Endothelial cell (in vitro differentiated cells): ENCODE results near the gene MDK. TPM values are rescaled to one million over a fixed set of nuclear protein-coding genes. Genes with fewer than 3 reads are reported as not detected.

ENCODE experiments used
- DNase-seq: peaks from one replicate; pipeline ENCODE4 v3.0.0; 2021; ENCODE audit warnings: low spot score
- H3K27ac Mint-ChIP-seq: one replicate; pipeline ENCODE4 v1.8.0; 2021; ENCODE audit warnings: mixed read lengths, inconsistent platforms; ENCODE audit not compliant: unreplicated experiment
- H3K27me3 Mint-ChIP-seq: one replicate; pipeline ENCODE4 v1.8.0; 2021; ENCODE audit warnings: mild to moderate bottlenecking, moderate library complexity, mixed read lengths, inconsistent platforms; ENCODE audit not compliant: unreplicated experiment
- H3K36me3 Mint-ChIP-seq: one replicate; pipeline ENCODE4 v1.8.0; 2021; ENCODE audit warnings: mild to moderate bottlenecking, low read depth, mixed read lengths, inconsistent platforms; ENCODE audit not compliant: unreplicated experiment
- H3K4me1 Mint-ChIP-seq: one replicate; pipeline ENCODE4 v1.8.0; 2021; ENCODE audit warnings: mild to moderate bottlenecking, mixed read lengths, inconsistent platforms; ENCODE audit not compliant: unreplicated experiment
- H3K4me3 Mint-ChIP-seq: one replicate; pipeline ENCODE4 v1.8.0; 2021; ENCODE audit warnings: mild to moderate bottlenecking, mixed read lengths, inconsistent platforms; ENCODE audit not compliant: unreplicated experiment
- H3K9me3 Mint-ChIP-seq: one replicate; pipeline ENCODE4 v1.8.0; 2021; ENCODE audit warnings: mixed read lengths, inconsistent platforms; ENCODE audit not compliant: unreplicated experiment
- total RNA-seq: library from RNA; stranded (reverse); fragmentation: NEBNext Ultra II Directional; extraction: Animal tissue kit (Norgen Biotek cat#: 25700); gene quantifications from one replicate; pipeline ENCODE4 v1.2.1, GENCODE V29; 2021; ENCODE audit not compliant: unreplicated experiment
- TF ChIP-seq, protein P1 (sequence below): fragments of 200-600 bp; sonication (generic); IDR thresholded peaks from one replicate; pipeline ENCODE4 v1.5.0; 2021; ENCODE audit warnings: antibody characterized with exemption; ENCODE audit not compliant: unreplicated experiment

The MDK gene
- total RNA-seq, 1 donor from 2014 or later: 553 TPM

DNA sequence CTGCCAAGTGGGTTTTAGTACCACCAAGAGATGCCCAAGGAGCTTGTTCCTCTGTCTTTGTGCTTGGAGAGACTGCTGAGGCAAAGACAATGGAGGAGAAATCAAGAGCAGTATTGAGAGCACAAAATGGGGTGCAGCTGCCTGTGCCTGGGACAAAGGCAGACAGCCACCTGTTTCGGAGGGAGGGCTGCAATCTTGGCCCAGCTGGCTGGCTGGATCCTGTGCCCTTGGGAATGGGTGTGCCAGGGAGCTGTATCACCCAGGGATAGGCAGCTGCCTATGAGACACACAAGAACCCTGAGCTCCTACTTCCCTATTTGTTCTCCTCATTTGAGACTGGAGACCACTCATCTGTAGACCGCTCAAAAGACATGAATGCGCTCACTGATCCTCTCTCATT is 33.4 kb downstream of the MDK start:
- TF ChIP-seq, protein P1, sequence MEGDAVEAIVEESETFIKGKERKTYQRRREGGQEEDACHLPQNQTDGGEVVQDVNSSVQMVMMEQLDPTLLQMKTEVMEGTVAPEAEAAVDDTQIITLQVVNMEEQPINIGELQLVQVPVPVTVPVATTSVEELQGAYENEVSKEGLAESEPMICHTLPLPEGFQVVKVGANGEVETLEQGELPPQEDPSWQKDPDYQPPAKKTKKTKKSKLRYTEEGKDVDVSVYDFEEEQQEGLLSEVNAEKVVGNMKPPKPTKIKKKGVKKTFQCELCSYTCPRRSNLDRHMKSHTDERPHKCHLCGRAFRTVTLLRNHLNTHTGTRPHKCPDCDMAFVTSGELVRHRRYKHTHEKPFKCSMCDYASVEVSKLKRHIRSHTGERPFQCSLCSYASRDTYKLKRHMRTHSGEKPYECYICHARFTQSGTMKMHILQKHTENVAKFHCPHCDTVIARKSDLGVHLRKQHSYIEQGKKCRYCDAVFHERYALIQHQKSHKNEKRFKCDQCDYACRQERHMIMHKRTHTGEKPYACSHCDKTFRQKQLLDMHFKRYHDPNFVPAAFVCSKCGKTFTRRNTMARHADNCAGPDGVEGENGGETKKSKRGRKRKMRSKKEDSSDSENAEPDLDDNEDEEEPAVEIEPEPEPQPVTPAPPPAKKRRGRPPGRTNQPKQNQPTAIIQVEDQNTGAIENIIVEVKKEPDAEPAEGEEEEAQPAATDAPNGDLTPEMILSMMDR: no peak
- no peak for DNase-seq
- peak overlapping the region; percentile 21 for H3K4me3 Mint-ChIP-seq
- peaks cover 5% of the 10 kb centered on the region for H3K27me3 Mint-ChIP-seq
- peaks cover 21% of the 10 kb centered on the region for H3K36me3 Mint-ChIP-seq
- peaks cover 8% of the 10 kb centered on the region for H3K4me1 Mint-ChIP-seq
- no peaks in the 10 kb centered on the region for H3K9me3 Mint-ChIP-seq
- H3K27ac Mint-ChIP-seq: no peak overlapping the region

DNA sequence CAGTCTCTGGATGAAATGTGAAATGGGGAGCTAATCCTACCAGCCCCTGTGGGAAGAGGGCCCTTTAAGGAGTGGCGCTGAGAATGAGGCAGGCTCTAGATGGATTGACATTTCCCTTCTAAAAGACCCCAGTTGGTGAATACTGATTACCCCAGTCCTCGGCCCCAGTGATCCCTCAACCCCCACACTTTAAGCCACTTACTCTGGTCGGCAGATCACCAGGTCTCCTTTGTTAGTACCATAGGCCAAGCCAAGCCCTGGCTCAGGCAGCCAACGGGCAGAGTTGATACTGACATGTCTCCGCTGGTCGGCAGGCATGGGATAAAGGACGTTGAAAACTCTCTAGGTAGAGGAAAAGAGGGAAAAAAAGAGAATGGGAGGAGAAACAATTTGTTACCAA is 36.2 kb downstream of the MDK start:
- peaks cover 26% of the 10 kb centered on the region for H3K36me3 Mint-ChIP-seq
- H3K27ac Mint-ChIP-seq: peak overlapping the region; percentile 27
- no peak overlapping the region for H3K4me3 Mint-ChIP-seq
- no peaks in the 10 kb centered on the region for H3K9me3 Mint-ChIP-seq
- TF ChIP-seq, protein P1: no peak
- peaks cover 8% of the 10 kb centered on the region for H3K4me1 Mint-ChIP-seq
- no peak for DNase-seq
- no peaks in the 10 kb centered on the region for H3K27me3 Mint-ChIP-seq

DNA sequence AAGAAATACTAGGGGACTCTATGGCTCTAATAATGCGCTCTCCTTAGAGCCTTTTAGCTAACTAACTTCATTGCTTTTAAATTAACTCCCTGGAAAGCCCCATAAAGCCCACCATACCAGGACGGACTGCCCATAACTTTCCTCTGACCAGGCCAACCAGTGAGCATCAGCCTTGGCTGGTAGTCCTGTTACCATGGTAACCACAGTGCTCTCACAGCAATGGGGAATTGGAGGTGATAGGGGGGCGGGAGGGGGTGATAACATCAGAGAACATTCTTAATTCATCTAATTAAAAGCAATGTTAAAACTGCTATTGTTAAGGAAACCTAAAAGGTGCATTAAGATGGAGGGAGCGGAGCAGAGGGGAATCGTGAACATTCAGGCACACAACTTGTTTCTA is 37.3 kb downstream of the MDK start:
- Mint-ChIP-seq H3K4me3 (peak overlapping the region; percentile 34), H3K36me3 (peaks cover 26% of the 10 kb centered on the region), H3K4me1 (peaks cover 8% of the 10 kb centered on the region), H3K9me3 (no peaks in the 10 kb centered on the region), H3K27me3 (no peaks in the 10 kb centered on the region), H3K27ac (peak overlapping the region; percentile 43)
- TF ChIP-seq, protein P1: no peak
- DNase-seq: no peak

- Mint-ChIP-seq H3K4me3 (no peak overlapping the region), H3K27me3 (peaks cover 2% of the 10 kb centered on the region), H3K4me1 (peaks cover 8% of the 10 kb centered on the region), H3K9me3 (no peaks in the 10 kb centered on the region), H3K27ac (no peak overlapping the region), H3K36me3 (peaks cover 10% of the 10 kb centered on the region)
- DNase-seq: no peak
- TF ChIP-seq, protein P1: no peak
These were observed 39.0 kb downstream of the MDK start for GRCh38 chr11:46420513-46420912.

GRCh38 chr11:46421257-46421880 is 39.9 kb downstream of the MDK start:
- H3K4me3 Mint-ChIP-seq: no peak overlapping the region
- TF ChIP-seq, protein P1: no peak

More at GRCh38 chr11:46421257-46421880, 39.9 kb downstream of the MDK start:
- H3K27me3 Mint-ChIP-seq: peaks cover 2% of the 10 kb centered on the region
- no peaks in the 10 kb centered on the region for H3K9me3 Mint-ChIP-seq
- peaks cover 8% of the 10 kb centered on the region for H3K4me1 Mint-ChIP-seq
- peaks cover 5% of the 10 kb centered on the region for H3K36me3 Mint-ChIP-seq
- no peak overlapping the region for H3K27ac Mint-ChIP-seq
- DNase-seq: no peak
